GM04504 (cell line): ENCODE measurements around the gene ARL4C.

Experiments used
- DNase-seq: peaks from one replicate; pipeline ENCODE4 v3.0.0-alpha.2; 2012; ENCODE audit warnings: low read depth

ARL4C gene

GRCh38 chr2:234497594-234498235, 834 bp upstream of the ARL4C start:
- no peak for DNase-seq

GRCh38 chr2:234496055-234496834, 636 bp downstream of the ARL4C start:
- no peak for DNase-seq

GRCh38 chr2:234495251-234496054, 1.4 kb downstream of the ARL4C start:
- DNase-seq = no peak

GRCh38 chr2:234494361-234495250, 2.3 kb downstream of the ARL4C start:
- no peak for DNase-seq

GRCh38 chr2:234493796-234494195, 3.1 kb downstream of the ARL4C start:
- no peak for DNase-seq

- no peak for DNase-seq
Observed at GRCh38 chr2:234492717-234493485, 4.0 kb downstream of the ARL4C start.

GRCh38 chr2:234491897-234492296, 5.0 kb downstream of the ARL4C start:
- no peak for DNase-seq

- no peak for DNase-seq
Observed at GRCh38 chr2:234491281-234491680, 5.6 kb downstream of the ARL4C start.

GRCh38 chr2:234490271-234491091, 6.4 kb downstream of the ARL4C start:
- DNase-seq = no peak

- no peak for DNase-seq
Observed at GRCh38 chr2:234488913-234489451, 7.9 kb downstream of the ARL4C start.

- DNase-seq = no peak
Observed at GRCh38 chr2:234488486-234488885, 8.4 kb downstream of the ARL4C start.

GRCh38 chr2:234487356-234487755, 9.5 kb downstream of the ARL4C start:
- no peak for DNase-seq

- no peak for DNase-seq
Observed at GRCh38 chr2:234483568-234484251, 13.2 kb downstream of the ARL4C start.

GRCh38 chr2:234481301-234481700, 15.6 kb downstream of the ARL4C start:
- DNase-seq = no peak

GRCh38 chr2:234480337-234480736, 16.5 kb downstream of the ARL4C start:
- no peak for DNase-seq

GRCh38 chr2:234479465-234479864, 17.4 kb downstream of the ARL4C start:
- DNase-seq = no peak

GRCh38 chr2:234478121-234478858, 18.6 kb downstream of the ARL4C start:
- DNase-seq = no peak

GRCh38 chr2:234476766-234477165, 20.1 kb downstream of the ARL4C start:
- DNase-seq = no peak

- DNase-seq = no peak
Observed at GRCh38 chr2:234474654-234475053, 22.2 kb downstream of the ARL4C start.
